ENCODE data around the gene MYZAP. TPM values are rescaled to one million over a fixed set of nuclear protein-coding genes. Genes with fewer than 3 reads are reported as not detected.

MYZAP gene
- total RNA-seq, 1 donor from 2014 or later, result not detected

GRCh38 chr15:57582090-57582489 is 9.6 kb upstream of the MYZAP start:
- H3K27me3 Mint-ChIP-seq (ENCODE audit: insufficient read depth, low read depth), result peaks cover 10% of the 10 kb centered on the region
- no peaks in the 10 kb centered on the region for H3K27me3 ChIP-seq
- H3K27ac Mint-ChIP-seq, result no peak overlapping the region
- H3K4me1 Mint-ChIP-seq, result no peaks in the 10 kb centered on the region
- peaks cover 8% of the 10 kb centered on the region for H3K9me3 Mint-ChIP-seq
- no peaks in the 10 kb centered on the region for H4K20me1 ChIP-seq (ENCODE audit: low read depth)
- H2AFZ ChIP-seq (replicated peaks), result no peak overlapping the region
- no peaks in the 10 kb centered on the region for H3K79me2 ChIP-seq (ENCODE audit: low read depth)
- H3K9me3 ChIP-seq (ENCODE audit: low read depth), result no peaks in the 10 kb centered on the region
- no peak overlapping the region for H3K9ac ChIP-seq
- TF ChIP-seq CTCF (IDR thresholded peaks at IDR 0.05) (no peak), EZH2phosphoT487 (IDR thresholded peaks at IDR 0.05) (no peak), EZH2 (IDR thresholded peaks at IDR 0.05) (no peak)
- no peaks in the 10 kb centered on the region for H3K36me3 ChIP-seq
- H3K27ac ChIP-seq, result no peak overlapping the region
- H3K4me3 ChIP-seq, result no peak overlapping the region
- DNase-seq (ENCODE audit: low spot score), result no peak
- no peak overlapping the region for H3K4me3 Mint-ChIP-seq
- H3K4me1 ChIP-seq, result no peaks in the 10 kb centered on the region
- H3F3A ChIP-seq (ENCODE audit: low read depth), result no peaks in the 10 kb centered on the region
- H3K4me2 ChIP-seq, result no peak overlapping the region
- H3K36me3 Mint-ChIP-seq, result no peaks in the 10 kb centered on the region

- no peak overlapping the region for H3K4me3 Mint-ChIP-seq
- no peaks in the 10 kb centered on the region for H3K36me3 Mint-ChIP-seq
- Histone ChIP-seq H3K4me1 (no peaks in the 10 kb centered on the region), H3K79me2 (ENCODE audit: low read depth) (no peaks in the 10 kb centered on the region), H3F3A (ENCODE audit: low read depth) (no peaks in the 10 kb centered on the region), H3K27ac (no peak overlapping the region), H4K20me1 (ENCODE audit: low read depth) (no peaks in the 10 kb centered on the region), H3K9ac (no peak overlapping the region), H2AFZ (replicated peaks) (no peak overlapping the region), H3K9me3 (ENCODE audit: low read depth) (no peaks in the 10 kb centered on the region), H3K27me3 (no peaks in the 10 kb centered on the region), H3K36me3 (no peaks in the 10 kb centered on the region), H3K4me2 (no peak overlapping the region), H3K4me3 (no peak overlapping the region)
- H3K27me3 Mint-ChIP-seq (ENCODE audit: insufficient read depth, low read depth), result peaks cover 8% of the 10 kb centered on the region
- H3K4me1 Mint-ChIP-seq, result no peaks in the 10 kb centered on the region
- peaks cover 8% of the 10 kb centered on the region for H3K9me3 Mint-ChIP-seq
- DNase-seq (ENCODE audit: low spot score), result no peak
- no peak for TF ChIP-seq EZH2phosphoT487 (IDR thresholded peaks at IDR 0.05)
- no peak for TF ChIP-seq EZH2 (IDR thresholded peaks at IDR 0.05)
- no peak for TF ChIP-seq CTCF (IDR thresholded peaks at IDR 0.05)
- H3K27ac Mint-ChIP-seq, result no peak overlapping the region
These were observed 8.4 kb upstream of the MYZAP start for GRCh38 chr15:57583282-57583681.

- H2AFZ ChIP-seq (replicated peaks), result no peak overlapping the region
- Mint-ChIP-seq H3K36me3 (no peaks in the 10 kb centered on the region), H3K27ac (no peak overlapping the region), H3K27me3 (ENCODE audit: insufficient read depth, low read depth) (peaks cover 7% of the 10 kb centered on the region), H3K4me1 (no peaks in the 10 kb centered on the region), H3K4me3 (no peak overlapping the region), H3K9me3 (peaks cover 8% of the 10 kb centered on the region)
- no peak overlapping the region for H3K4me3 ChIP-seq
- H3K27me3 ChIP-seq, result peaks cover 2% of the 10 kb centered on the region
- H3K27ac ChIP-seq, result no peak overlapping the region
- no peak for DNase-seq (ENCODE audit: low spot score)
- H3K4me1 ChIP-seq, result no peaks in the 10 kb centered on the region
- no peaks in the 10 kb centered on the region for H3K36me3 ChIP-seq
- H3K9me3 ChIP-seq (ENCODE audit: low read depth), result no peaks in the 10 kb centered on the region
- H3K4me2 ChIP-seq, result no peak overlapping the region
- H3F3A ChIP-seq (ENCODE audit: low read depth), result no peaks in the 10 kb centered on the region
- H3K79me2 ChIP-seq (ENCODE audit: low read depth), result no peaks in the 10 kb centered on the region
- no peaks in the 10 kb centered on the region for H4K20me1 ChIP-seq (ENCODE audit: low read depth)
- TF ChIP-seq EZH2 (IDR thresholded peaks at IDR 0.05) (no peak), CTCF (IDR thresholded peaks at IDR 0.05) (no peak), EZH2phosphoT487 (IDR thresholded peaks at IDR 0.05) (no peak)
- no peak overlapping the region for H3K9ac ChIP-seq
These were observed 8.0 kb upstream of the MYZAP start for GRCh38 chr15:57583720-57584119.

Measured in neural progenitor cell (in vitro differentiated cells).